A673 (cell line): ENCODE results near the gene METRNL. TPM values are rescaled to one million over a fixed set of nuclear protein-coding genes. Genes with fewer than 3 reads are reported as not detected.

ENCODE experiments used
- BruUV-seq: library from RNA; stranded (reverse); fragments of 400-500 nt; replicated peaks from 2 replicates; lab custom pipeline; 2021; lab: Mats Ljungman, UMichigan
- CTCF ChIA-PET: fragments of 300-600 bp; sonication (Branson Sonifier 250); formaldehyde crosslinking; loops from one replicate; lab custom pipeline; 2022; ENCODE audit warnings: antibody characterized with exemption; lab: Charles Lee
- POLR2A ChIA-PET: fragments of 300-600 bp; sonication (Branson Sonifier 250); formaldehyde crosslinking; loops from one replicate; lab custom pipeline; 2022; ENCODE audit warnings: antibody characterized with exemption; ENCODE audit not compliant: low non-redundant PET; lab: Charles Lee
- DNase-seq: peaks from one replicate; pipeline ENCODE4 v3.0.0-alpha.2; 2015; ENCODE audit warnings: low spot score
- H3K27ac ChIP-seq: fragments of 200-600 bp; sonication (generic); 2 replicates; pipeline ENCODE4 v1.5.1; 2016; ENCODE audit warnings: mixed run types, low read depth, mild to moderate bottlenecking, mixed read lengths, antibody characterized with exemption, low read length; ENCODE audit not compliant: poor library complexity, severe bottlenecking
- H3K27me3 ChIP-seq: fragments of 200-600 bp; sonication (generic); replicated peaks from 2 replicates; pipeline ENCODE4 v1.6.1; 2017; ENCODE audit warnings: mixed run types, low read depth, mild to moderate bottlenecking, mixed read lengths, antibody characterized with exemption, low read length; ENCODE audit not compliant: insufficient read depth, poor library complexity
- H3K36me3 ChIP-seq: fragments of 200-600 bp; sonication (generic); 2 replicates; pipeline ENCODE4 v1.6.1; 2016; ENCODE audit warnings: mixed run types, mild to moderate bottlenecking, mixed read lengths, antibody characterized with exemption, low read length; ENCODE audit not compliant: insufficient read depth, poor library complexity, severe bottlenecking
- H3K4me1 ChIP-seq: fragments of 200-600 bp; sonication (generic); 2 replicates; pipeline ENCODE4 v1.6.1; 2017; ENCODE audit warnings: mixed run types, mild to moderate bottlenecking, mixed read lengths, antibody characterized with exemption, low read length; ENCODE audit not compliant: insufficient read depth, poor library complexity, severe bottlenecking
- H3K4me3 ChIP-seq: fragments of 200-600 bp; sonication (generic); 2 replicates; pipeline ENCODE4 v1.5.1; 2016; ENCODE audit warnings: low read depth, mixed run types, mild to moderate bottlenecking, mixed read lengths, low read length; ENCODE audit not compliant: poor library complexity, severe bottlenecking
- H3K9me3 ChIP-seq: fragments of 200-600 bp; sonication (generic); 2 replicates; pipeline ENCODE4 v1.6.1; 2016; ENCODE audit warnings: mixed run types, low read depth, mild to moderate bottlenecking, mixed read lengths, antibody characterized with exemption, low read length; ENCODE audit not compliant: poor library complexity, severe bottlenecking
- EZH2 ChIP-seq: fragments of 200-600 bp; sonication (generic); IDR thresholded peaks from 2 replicates; pipeline ENCODE4 v1.6.1; 2017; ENCODE audit warnings: borderline replicate concordance, low read depth, mild to moderate bottlenecking, mixed read lengths, antibody characterized with exemption, low read length; ENCODE audit not compliant: poor library complexity, severe bottlenecking
- intact Hi-C: fragments of 100-400 bp; cut with micrococcal nuclease; formaldehyde crosslinking; loops from one replicate; pipeline ENCODE4 v1.10.0; 2022; ENCODE audit not compliant: unreplicated experiment
- total RNA-seq: library from RNA; stranded (reverse); gene quantifications from 2 replicates; pipeline ENCODE4 v1.2.3, GENCODE V29; 2021
- TF ChIP-seq, protein P1 (sequence below): fragments of 300-800, 200-600 bp; sonication (generic); conservative IDR thresholded peaks from 2 replicates; pipeline ENCODE4 v1.5.1; 2017; ENCODE audit warnings: low read depth, mild to moderate bottlenecking, antibody characterized with exemption, low read length, moderate library complexity, mixed read lengths

METRNL gene
- total RNA-seq, 1 experiment from 2014 or later: 16.5 TPM

DNA sequence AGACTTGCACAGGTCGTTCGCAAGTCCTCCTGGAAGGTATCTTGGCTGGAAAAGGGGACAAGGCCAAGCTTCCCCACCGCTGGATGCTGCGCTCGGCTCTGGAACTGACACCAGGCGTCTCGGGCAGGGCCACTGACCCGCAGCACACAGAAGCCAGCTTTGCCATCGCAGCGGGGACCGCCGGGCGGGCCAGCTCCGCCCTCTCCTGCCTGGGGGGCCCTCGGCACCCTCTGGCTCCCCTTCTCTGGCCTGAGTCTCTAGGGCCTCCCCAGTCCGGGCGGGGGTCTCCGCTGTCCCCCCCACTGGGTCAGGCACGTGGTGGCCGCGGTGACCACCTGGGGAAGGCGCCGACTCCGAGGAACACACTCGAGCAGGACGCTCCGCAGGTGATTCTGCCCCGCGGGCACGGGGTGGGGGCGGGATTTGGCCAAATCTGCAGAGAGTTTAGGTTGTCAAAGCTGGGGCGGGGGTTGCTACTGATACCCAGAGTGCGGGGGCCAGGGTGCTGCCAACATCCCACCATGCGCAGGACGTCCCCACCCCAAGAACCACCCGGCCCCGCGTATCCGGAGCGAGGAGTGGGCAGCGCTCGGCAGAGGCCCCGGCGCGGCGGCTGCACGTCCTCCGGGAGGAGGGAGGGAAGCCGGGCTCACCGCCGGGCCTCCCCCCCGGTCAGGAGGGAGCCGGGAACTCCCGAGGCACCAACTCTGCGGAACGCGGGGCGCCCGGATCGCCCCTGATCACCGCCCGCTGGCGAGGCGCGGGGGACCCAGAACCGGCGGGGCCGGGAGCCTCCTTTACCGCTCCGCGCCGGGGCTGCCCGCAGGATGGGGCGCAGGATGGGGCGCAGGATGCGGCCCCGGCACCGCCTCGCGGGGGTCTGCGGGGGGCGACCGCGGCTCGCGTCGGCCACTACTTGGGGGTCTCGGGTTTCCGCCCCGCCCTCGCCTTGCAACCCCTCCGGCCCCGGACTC lies 744 bp upstream of the METRNL start:
- no peak for DNase-seq
- TF ChIP-seq, protein P1, sequence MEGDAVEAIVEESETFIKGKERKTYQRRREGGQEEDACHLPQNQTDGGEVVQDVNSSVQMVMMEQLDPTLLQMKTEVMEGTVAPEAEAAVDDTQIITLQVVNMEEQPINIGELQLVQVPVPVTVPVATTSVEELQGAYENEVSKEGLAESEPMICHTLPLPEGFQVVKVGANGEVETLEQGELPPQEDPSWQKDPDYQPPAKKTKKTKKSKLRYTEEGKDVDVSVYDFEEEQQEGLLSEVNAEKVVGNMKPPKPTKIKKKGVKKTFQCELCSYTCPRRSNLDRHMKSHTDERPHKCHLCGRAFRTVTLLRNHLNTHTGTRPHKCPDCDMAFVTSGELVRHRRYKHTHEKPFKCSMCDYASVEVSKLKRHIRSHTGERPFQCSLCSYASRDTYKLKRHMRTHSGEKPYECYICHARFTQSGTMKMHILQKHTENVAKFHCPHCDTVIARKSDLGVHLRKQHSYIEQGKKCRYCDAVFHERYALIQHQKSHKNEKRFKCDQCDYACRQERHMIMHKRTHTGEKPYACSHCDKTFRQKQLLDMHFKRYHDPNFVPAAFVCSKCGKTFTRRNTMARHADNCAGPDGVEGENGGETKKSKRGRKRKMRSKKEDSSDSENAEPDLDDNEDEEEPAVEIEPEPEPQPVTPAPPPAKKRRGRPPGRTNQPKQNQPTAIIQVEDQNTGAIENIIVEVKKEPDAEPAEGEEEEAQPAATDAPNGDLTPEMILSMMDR: no peak
- TF ChIP-seq EZH2: no peak
- no TSS peak for BruUV-seq
- intact Hi-C loops: no loop called here
- Histone ChIP-seq H3K4me1 (peaks cover 13% of the 10 kb centered on the region), H3K4me3 (peak overlapping the region; percentile 58), H3K27me3 (peaks cover 10% of the 10 kb centered on the region), H3K27ac (no peak overlapping the region), H3K9me3 (no peaks in the 10 kb centered on the region), H3K36me3 (no peaks in the 10 kb centered on the region)
- CTCF ChIA-PET: interaction anchor here (0.6 kb wide), 1 partner anchor 9 kb away, joined by 6 read pairs; no protein-coding TSS in a partner anchor
- POLR2A ChIA-PET: no interaction called here

DNA sequence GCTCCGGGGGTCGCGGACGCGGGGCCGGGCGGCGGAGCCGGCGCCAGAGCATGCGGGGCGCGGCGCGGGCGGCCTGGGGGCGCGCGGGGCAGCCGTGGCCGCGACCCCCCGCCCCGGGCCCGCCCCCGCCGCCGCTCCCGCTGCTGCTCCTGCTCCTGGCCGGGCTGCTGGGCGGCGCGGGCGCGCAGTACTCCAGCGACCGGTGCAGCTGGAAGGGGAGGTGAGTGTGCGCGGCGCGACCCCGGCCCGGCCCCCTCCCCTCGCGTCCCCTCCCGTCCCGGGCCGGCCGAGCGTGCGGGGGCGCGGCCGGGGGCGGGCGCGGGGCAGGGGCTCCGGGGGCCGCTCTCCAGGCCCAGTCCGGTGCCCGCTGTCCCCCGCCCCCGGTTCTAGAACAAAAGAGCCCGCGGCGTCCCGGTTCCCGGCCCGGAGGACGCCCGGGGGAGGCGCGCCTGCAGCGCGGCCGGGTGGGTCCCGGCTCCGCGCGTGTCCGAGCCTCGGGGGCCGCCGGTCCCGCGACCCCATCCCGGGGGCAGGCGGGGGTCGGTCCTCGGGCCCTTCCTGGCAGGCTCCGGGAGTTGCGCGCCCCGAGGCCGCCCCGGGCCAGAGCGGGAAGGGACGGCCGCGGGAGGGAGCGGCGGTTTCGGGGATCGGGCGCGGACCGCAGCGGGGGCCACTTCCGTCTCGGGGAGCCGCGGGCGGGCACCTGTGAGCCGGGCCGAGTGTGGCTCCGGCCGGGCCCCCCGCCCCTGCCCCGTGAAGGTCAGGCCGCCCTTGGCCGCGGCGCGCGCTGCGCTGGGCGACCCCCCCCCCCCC lies 563 bp downstream of the METRNL start:
- intact Hi-C loops: no loop called here
- DNase-seq: no peak
- peaks cover 17% of the 10 kb centered on the region for H3K4me1 ChIP-seq
- H3K9me3 ChIP-seq: no peaks in the 10 kb centered on the region
- no TSS peak for BruUV-seq
- no peaks in the 10 kb centered on the region for H3K36me3 ChIP-seq
- peak overlapping the region; percentile 57 for H3K4me3 ChIP-seq
- ChIA-PET CTCF (no interaction called here), POLR2A (no interaction called here)
- peaks cover 10% of the 10 kb centered on the region for H3K27me3 ChIP-seq
- H3K27ac ChIP-seq: no peak overlapping the region
- no peak for TF ChIP-seq EZH2
- TF ChIP-seq, protein P1: no peak

DNA sequence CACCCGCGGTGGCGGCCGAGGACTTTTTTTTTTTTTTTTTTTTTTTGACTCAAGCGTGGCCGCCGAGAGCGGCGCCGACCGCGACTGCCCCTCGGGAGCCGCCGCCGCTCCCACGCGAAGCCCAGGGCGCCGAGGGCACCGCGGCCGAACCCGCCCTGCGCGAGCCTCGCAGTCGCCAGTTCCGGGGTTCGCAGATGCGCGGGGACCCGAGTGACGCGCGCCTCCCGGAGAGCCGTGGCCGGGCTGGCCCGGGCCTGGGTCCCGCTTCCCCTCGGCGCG lies 1.1 kb downstream of the METRNL start:
- TF ChIP-seq, protein P1: no peak
- TF ChIP-seq EZH2: no peak
- Histone ChIP-seq H3K9me3 (no peaks in the 10 kb centered on the region), H3K27me3 (peaks cover 10% of the 10 kb centered on the region), H3K4me1 (peaks cover 17% of the 10 kb centered on the region), H3K36me3 (no peaks in the 10 kb centered on the region), H3K27ac (no peak overlapping the region), H3K4me3 (peak overlapping the region; percentile 57)
- ChIA-PET CTCF (no interaction called here), POLR2A (no interaction called here)
- no TSS peak for BruUV-seq
- DNase-seq: no peak
- intact Hi-C loops: no loop called here
